Mammary epithelial cell (primary cell): ENCODE results near the gene CACNA2D4.

Experiments
- EZH2 ChIP-seq: IDR thresholded peaks from 2 replicates; pipeline ENCODE4 v1.6.1; 2012; ENCODE audit warnings: low read length, inconsistent platforms, borderline replicate concordance
- TF ChIP-seq, protein P1 (sequence below), 2 donors: IDR thresholded peaks in 1 of 2; conservative IDR thresholded peaks in 1 of 2; 2 replicates each; pipeline ENCODE4 v1.5.1; 2011 to 2012; ENCODE audit warnings: inconsistent platforms in 2 of 2, low read length in 2 of 2, mild to moderate bottlenecking in 2 of 2, control low read depth in 1 of 2, low read depth in 1 of 2; ENCODE audit not compliant: insufficient read depth in 1 of 2; ENCODE audit errors: extremely low read depth in 1 of 2

DNA sequence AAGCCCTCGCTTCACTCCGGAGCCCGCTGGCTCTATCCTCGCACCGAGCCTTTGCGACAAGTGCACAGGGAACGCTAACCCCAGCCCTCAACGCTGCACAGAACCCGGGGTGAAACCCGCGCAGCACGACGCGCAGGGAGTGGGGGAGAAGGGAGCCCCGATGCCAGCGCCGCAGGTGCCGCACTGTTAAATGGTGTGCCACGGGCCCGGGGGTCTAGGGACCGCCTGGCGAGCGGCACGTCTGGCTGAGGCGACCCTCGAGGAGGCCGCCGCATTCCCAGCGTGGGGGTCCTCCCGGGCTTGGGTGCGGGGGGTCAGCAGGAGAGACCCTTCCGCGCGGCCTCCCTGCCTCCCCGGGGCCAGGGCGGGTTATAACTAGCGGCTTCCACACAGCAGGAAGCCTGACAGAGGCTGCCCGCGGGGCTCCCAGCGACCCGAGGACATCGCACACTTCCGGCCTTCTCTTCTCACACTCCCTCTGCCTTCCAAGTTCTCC, 121.9 kb downstream of the CACNA2D4 start:
- TF ChIP-seq, protein P1, sequence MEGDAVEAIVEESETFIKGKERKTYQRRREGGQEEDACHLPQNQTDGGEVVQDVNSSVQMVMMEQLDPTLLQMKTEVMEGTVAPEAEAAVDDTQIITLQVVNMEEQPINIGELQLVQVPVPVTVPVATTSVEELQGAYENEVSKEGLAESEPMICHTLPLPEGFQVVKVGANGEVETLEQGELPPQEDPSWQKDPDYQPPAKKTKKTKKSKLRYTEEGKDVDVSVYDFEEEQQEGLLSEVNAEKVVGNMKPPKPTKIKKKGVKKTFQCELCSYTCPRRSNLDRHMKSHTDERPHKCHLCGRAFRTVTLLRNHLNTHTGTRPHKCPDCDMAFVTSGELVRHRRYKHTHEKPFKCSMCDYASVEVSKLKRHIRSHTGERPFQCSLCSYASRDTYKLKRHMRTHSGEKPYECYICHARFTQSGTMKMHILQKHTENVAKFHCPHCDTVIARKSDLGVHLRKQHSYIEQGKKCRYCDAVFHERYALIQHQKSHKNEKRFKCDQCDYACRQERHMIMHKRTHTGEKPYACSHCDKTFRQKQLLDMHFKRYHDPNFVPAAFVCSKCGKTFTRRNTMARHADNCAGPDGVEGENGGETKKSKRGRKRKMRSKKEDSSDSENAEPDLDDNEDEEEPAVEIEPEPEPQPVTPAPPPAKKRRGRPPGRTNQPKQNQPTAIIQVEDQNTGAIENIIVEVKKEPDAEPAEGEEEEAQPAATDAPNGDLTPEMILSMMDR (conservative IDR thresholded peaks at IDR 0.05 in 1 of 2, IDR thresholded peaks at IDR 0.05 in 1 of 2; ENCODE audit: extremely low read depth in 1 of 2, insufficient read depth in 1 of 2, low read depth in 1 of 2, low read length in 2 of 2): no peak
- no peak for TF ChIP-seq EZH2
